GM19240 (cell line): ENCODE results near the gene IFI27L1.

Experiments used
- DNase-seq: peaks from one replicate; pipeline ENCODE4 v3.0.0; 2011; ENCODE audit warnings: low spot score; ENCODE audit not compliant: insufficient read length

Gene IFI27L1

GRCh38 chr14:94077823-94078222 is 3.3 kb upstream of the IFI27L1 start:
- no peak for DNase-seq

- no peak for DNase-seq
Measured at GRCh38 chr14:94079891-94080620, 1.1 kb upstream of the IFI27L1 start.

- DNase-seq: no peak
Measured at GRCh38 chr14:94081386-94081820, 293 bp downstream of the IFI27L1 start.

GRCh38 chr14:94087891-94088290 is 6.8 kb downstream of the IFI27L1 start:
- no peak for DNase-seq

GRCh38 chr14:94088516-94088915 is 7.4 kb downstream of the IFI27L1 start:
- no peak for DNase-seq

- DNase-seq: no peak
Measured at GRCh38 chr14:94089479-94089878, 8.4 kb downstream of the IFI27L1 start.

- DNase-seq: no peak
Measured at GRCh38 chr14:94093418-94093817, 12.3 kb downstream of the IFI27L1 start.

- no peak for DNase-seq
Measured at GRCh38 chr14:94097091-94097490, 16.0 kb downstream of the IFI27L1 start.

- no peak for DNase-seq
Measured at GRCh38 chr14:94098326-94098992, 17.3 kb downstream of the IFI27L1 start.

GRCh38 chr14:94099006-94099405 is 17.9 kb downstream of the IFI27L1 start:
- DNase-seq: no peak

GRCh38 chr14:94100847-94101246 is 19.7 kb downstream of the IFI27L1 start:
- DNase-seq: no peak

- DNase-seq: no peak
Measured at GRCh38 chr14:94101748-94102147, 20.6 kb downstream of the IFI27L1 start.

GRCh38 chr14:94102768-94103482 is 21.8 kb downstream of the IFI27L1 start:
- DNase-seq: no peak

GRCh38 chr14:94103554-94104150 is 22.5 kb downstream of the IFI27L1 start:
- no peak for DNase-seq

GRCh38 chr14:94104731-94105130 is 23.6 kb downstream of the IFI27L1 start:
- no peak for DNase-seq

- no peak for DNase-seq
Measured at GRCh38 chr14:94109915-94110250, 28.8 kb downstream of the IFI27L1 start.

GRCh38 chr14:94110552-94111181 is 29.6 kb downstream of the IFI27L1 start, which contains the start of gene IFI27:
IFI27 (plus strand) TSS chr14:94110736.
- DNase-seq: no peak

- DNase-seq: no peak
Measured at GRCh38 chr14:94111276-94112095, 30.4 kb downstream of the IFI27L1 start.

- DNase-seq: no peak
Measured at GRCh38 chr14:94112513-94113063, 31.5 kb downstream of the IFI27L1 start.

GRCh38 chr14:94113073-94113472 is 32.0 kb downstream of the IFI27L1 start:
- DNase-seq: no peak
